ENCODE data around the gene KCTD16.

The KCTD16 gene

GRCh38 chr5:144209361-144209760 is 38.7 kb downstream of the KCTD16 start:
- DNase-seq (ENCODE audit: low spot score): no peak

GRCh38 chr5:144210655-144211054 is 40.0 kb downstream of the KCTD16 start:
- DNase-seq (ENCODE audit: low spot score): no peak

GRCh38 chr5:144219869-144220268 is 49.2 kb downstream of the KCTD16 start:
- no peak for DNase-seq (ENCODE audit: low spot score)

GRCh38 chr5:144227363-144227999 is 56.8 kb downstream of the KCTD16 start:
- DNase-seq (ENCODE audit: low spot score): no peak

GRCh38 chr5:144230806-144231205 is 60.1 kb downstream of the KCTD16 start:
- no peak for DNase-seq (ENCODE audit: low spot score)

- DNase-seq (ENCODE audit: low spot score): no peak
Observed at GRCh38 chr5:144232285-144232684, 61.6 kb downstream of the KCTD16 start.

GRCh38 chr5:144236499-144236898 is 65.8 kb downstream of the KCTD16 start:
- DNase-seq (ENCODE audit: low spot score): no peak

- no peak for DNase-seq (ENCODE audit: low spot score)
Observed at GRCh38 chr5:144237851-144238250, 67.2 kb downstream of the KCTD16 start.

GRCh38 chr5:144247131-144247530 is 76.5 kb downstream of the KCTD16 start:
- no peak for DNase-seq (ENCODE audit: low spot score)

GRCh38 chr5:144248015-144248414 is 77.3 kb downstream of the KCTD16 start:
- DNase-seq (ENCODE audit: low spot score): no peak

- DNase-seq (ENCODE audit: low spot score): no peak
Observed at GRCh38 chr5:144249755-144250464, 79.2 kb downstream of the KCTD16 start.

GRCh38 chr5:144254552-144254951 is 83.9 kb downstream of the KCTD16 start:
- DNase-seq (ENCODE audit: low spot score): no peak

GRCh38 chr5:144260121-144260520 is 89.4 kb downstream of the KCTD16 start:
- DNase-seq (ENCODE audit: low spot score): no peak

GRCh38 chr5:144265643-144266247 is 95.1 kb downstream of the KCTD16 start:
- DNase-seq (ENCODE audit: low spot score): no peak

- DNase-seq (ENCODE audit: low spot score): no peak
Observed at GRCh38 chr5:144267961-144268513, 97.4 kb downstream of the KCTD16 start.

- DNase-seq (ENCODE audit: low spot score): no peak
Observed at GRCh38 chr5:144273232-144274027, 102.8 kb downstream of the KCTD16 start.

GRCh38 chr5:144275329-144275728 is 104.7 kb downstream of the KCTD16 start:
- no peak for DNase-seq (ENCODE audit: low spot score)

GRCh38 chr5:144276034-144276822 is 105.6 kb downstream of the KCTD16 start:
- no peak for DNase-seq (ENCODE audit: low spot score)

- no peak for DNase-seq (ENCODE audit: low spot score)
Observed at GRCh38 chr5:144281784-144282183, 111.1 kb downstream of the KCTD16 start.

GRCh38 chr5:144284036-144284435 is 113.4 kb downstream of the KCTD16 start:
- no peak for DNase-seq (ENCODE audit: low spot score)

- no peak for DNase-seq (ENCODE audit: low spot score)
Observed at GRCh38 chr5:144284931-144285502, 114.3 kb downstream of the KCTD16 start.
